SK-N-SH (cell line): ENCODE results near the gene WWOX. TPM values are rescaled to one million over a fixed set of nuclear protein-coding genes. Genes with fewer than 3 reads are reported as not detected.

Experiments used
- CTCF ChIA-PET: fragments of 300-600, 350-600 bp; formaldehyde crosslinking; extraction: SDS; loops from one replicate; lab custom pipeline; 2021; lab: Yijun Ruan, JAX
- POLR2A ChIA-PET: fragments of 350-600 bp; sonication (Branson Sonifier 250); formaldehyde crosslinking; extraction: SDS; loops from one replicate; lab custom pipeline; 2020; ENCODE audit warnings: antibody characterized with exemption, inconsistent platforms; lab: Yijun Ruan, JAX
- DNase-seq: peaks from one replicate; pipeline ENCODE4 v3.0.0; 2012
- H2AFZ ChIP-seq: fragments of 200-600 bp; sonication (generic); 2 replicates; pipeline ENCODE4 v1.8.1; 2016; ENCODE audit warnings: antibody characterized with exemption, mild to moderate bottlenecking, low read depth
- H3F3A ChIP-seq: fragments of 200-600 bp; sonication (generic); replicated peaks from 2 replicates; pipeline ENCODE3; 2016; ENCODE audit warnings: antibody characterized with exemption, mild to moderate bottlenecking; ENCODE audit not compliant: insufficient read depth
- H3K27ac ChIP-seq, 2 experiments: fragments of 200-500 bp in 1 of 2; fragments of 200-600 bp in 1 of 2; sonication (Bioruptor generic) in 1 of 2; sonication (generic), shearing (Covaris generic) in 1 of 2; 2 replicates each; pipeline versions ENCODE4 v1.5.1 to v1.6.1; 2014 to 2016; ENCODE audit warnings: low read depth in 2 of 2, inconsistent platforms in 1 of 2, low read length in 1 of 2, mild to moderate bottlenecking in 1 of 2, mixed read lengths in 1 of 2
- H3K27me3 ChIP-seq: fragments of 200-600 bp; sonication (generic), shearing (Covaris generic); 2 replicates; pipeline ENCODE4 v1.6.1; 2016; ENCODE audit warnings: mixed run types; ENCODE audit not compliant: insufficient read depth
- H3K36me3 ChIP-seq, 2 experiments: fragments of 200-500 bp in 1 of 2; fragments of 200-600 bp in 1 of 2; sonication (Bioruptor generic) in 1 of 2; sonication (generic) in 1 of 2; replicated peaks in 1 of 2; 2 replicates each; pipeline versions ENCODE3 to v1.5.1; 2014 to 2016; ENCODE audit warnings: low read length in 1 of 2, mild to moderate bottlenecking in 1 of 2; ENCODE audit not compliant: insufficient read depth in 2 of 2, control insufficient read depth in 1 of 2
- H3K4me1 ChIP-seq, 2 experiments: fragments of 200-500 bp in 1 of 2; fragments of 200-600 bp in 1 of 2; sonication (Bioruptor generic) in 1 of 2; sonication (generic), shearing (Covaris generic) in 1 of 2; 2 replicates each; pipeline versions ENCODE4 v1.5.1 to v1.6.1; 2014 to 2016; ENCODE audit warnings: low read depth in 1 of 2, low read length in 1 of 2, mixed run types in 1 of 2; ENCODE audit not compliant: insufficient read depth in 2 of 2, control insufficient read depth in 1 of 2
- H3K4me2 ChIP-seq: fragments of 200-600 bp; sonication (generic), shearing (Covaris generic); 2 replicates; pipeline ENCODE4 v1.6.1; 2017; ENCODE audit warnings: mixed run types
- H3K4me3 ChIP-seq, 2 experiments: fragments of 200-500 bp in 1 of 2; fragments of 200-600 bp in 1 of 2; sonication (Bioruptor generic) in 1 of 2; sonication (generic), shearing (Covaris generic) in 1 of 2; 2 replicates each; pipeline versions ENCODE4 v1.5.1 to v1.8.1; 2014 to 2016; ENCODE audit warnings: low read depth in 2 of 2, inconsistent platforms in 1 of 2, low read length in 1 of 2, mild to moderate bottlenecking in 1 of 2, mixed read lengths in 1 of 2, moderate library complexity in 1 of 2
- H3K79me2 ChIP-seq: fragments of 200-600 bp; sonication (generic); 2 replicates; pipeline ENCODE4 v1.8.1; 2017; ENCODE audit warnings: mild to moderate bottlenecking; ENCODE audit not compliant: insufficient read depth
- H3K9ac ChIP-seq: fragments of 200-600 bp; sonication (generic); 2 replicates; pipeline ENCODE4 v1.6.1; 2017; ENCODE audit warnings: mixed run types
- H3K9me2 ChIP-seq: fragments of 200-600 bp; sonication (generic); 2 replicates; pipeline ENCODE4 v1.6.1; 2017; ENCODE audit warnings: mixed run types
- H3K9me3 ChIP-seq: fragments of 200-600 bp; sonication (generic); 2 replicates; pipeline ENCODE4 v1.6.1; 2017; ENCODE audit warnings: mixed run types, mild to moderate bottlenecking, moderate library complexity
- H4K20me1 ChIP-seq: fragments of 200-600 bp; sonication (generic); 2 replicates; pipeline ENCODE4 v1.6.1; 2017; ENCODE audit warnings: mild to moderate bottlenecking, mixed run types; ENCODE audit not compliant: insufficient read depth
- EZH2phosphoT487 ChIP-seq: fragments of 200-600 bp; sonication (generic); IDR thresholded peaks from 2 replicates; pipeline ENCODE4 v1.6.1; 2017; ENCODE audit warnings: low read depth, mixed run types, mild to moderate bottlenecking, antibody characterized with exemption, moderate library complexity, borderline replicate concordance
- GATA2 ChIP-seq: sonication (generic); formaldehyde crosslinking; IDR thresholded peaks from 2 replicates; pipeline ENCODE4 v1.5.0; 2020; ENCODE audit warnings: mild to moderate bottlenecking, missing genetic modification reagents
- MAX ChIP-seq: IDR thresholded peaks from 2 replicates; pipeline ENCODE4 v1.4.0; 2012; ENCODE audit warnings: low read depth
- NFIC ChIP-seq: IDR thresholded peaks from 2 replicates; pipeline ENCODE4 v1.4.0; 2012; ENCODE audit warnings: borderline replicate concordance
- PBX3 ChIP-seq: IDR thresholded peaks from 2 replicates; pipeline ENCODE4; 2012
- RAD21 ChIP-seq: IDR thresholded peaks from 2 replicates; pipeline ENCODE4 v1.6.1; 2012; ENCODE audit warnings: mild to moderate bottlenecking, low read length
- REST ChIP-seq: IDR thresholded peaks from 2 replicates; pipeline ENCODE4 v1.6.1; 2012; ENCODE audit warnings: mild to moderate bottlenecking, low read depth, low read length, moderate library complexity
- RFX5 ChIP-seq: IDR thresholded peaks from 2 replicates; pipeline ENCODE4 v1.6.1; 2012; ENCODE audit warnings: mild to moderate bottlenecking, improper control_type of control experiment, low read length
- RXRA ChIP-seq: IDR thresholded peaks from 2 replicates; pipeline ENCODE4 v1.4.0; 2012; ENCODE audit warnings: low read depth, mild to moderate bottlenecking, borderline replicate concordance
- SIN3A ChIP-seq: IDR thresholded peaks from 2 replicates; pipeline ENCODE4 v1.6.1; 2012; ENCODE audit warnings: low read depth, mild to moderate bottlenecking, low read length, moderate library complexity, borderline replicate concordance
- SMC3 ChIP-seq: IDR thresholded peaks from 2 replicates; pipeline ENCODE4 v1.6.1; 2012; ENCODE audit warnings: low read depth, low read length, improper control_type of control experiment
- TAF1 ChIP-seq: IDR thresholded peaks from 2 replicates; pipeline ENCODE4 v1.6.1; 2012; ENCODE audit warnings: low read depth, mild to moderate bottlenecking, low read length, moderate library complexity, borderline replicate concordance
- WGBS: methylation state at CpG from one replicate; pipeline ENCODE4 v1.1.6; 2017; ENCODE audit warnings: low lambda C conversion rate; 5-methylcytosine and 5-hydroxymethylcytosine counted together
- polyA plus RNA-seq, 3 experiments: library from polyadenylated mRNA; depleted of rRNA; stranded (reverse); fragments of >200 nt; gene quantifications; 2 replicates each; pipeline ENCODE4 v1.2.3, GENCODE V29; 2012
- TF ChIP-seq, protein P1 (sequence below): IDR thresholded peaks from 2 replicates; pipeline ENCODE4 v1.4.0; 2012; ENCODE audit warnings: low read depth, borderline replicate concordance

Gene WWOX
- polyA plus RNA-seq, 1 of the 3 experiments (the other 2 are of a cell fraction) = 10.8 TPM

DNA sequence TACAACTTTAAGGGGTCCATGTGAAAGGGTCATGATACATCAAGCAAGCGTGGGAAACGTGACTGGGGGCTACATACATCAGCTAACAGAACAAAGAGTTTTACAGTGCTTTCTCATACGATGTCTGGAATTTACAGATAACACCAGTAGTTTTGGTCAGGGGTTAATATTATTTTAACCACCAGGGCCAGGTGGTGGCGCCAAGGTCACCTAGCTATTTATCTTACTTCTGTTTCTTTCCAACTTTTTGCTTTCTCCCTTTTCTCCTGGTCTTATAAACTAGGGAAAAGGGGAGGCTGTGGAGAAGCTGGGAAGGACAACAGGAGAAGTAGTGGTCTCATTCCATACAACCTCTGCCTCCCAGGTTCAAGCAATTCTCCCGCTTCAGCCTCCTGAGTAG, 39.2 kb upstream of the WWOX start:
- Histone ChIP-seq H3K9me2 (no peaks in the 10 kb centered on the region), H3K27me3 (0 out of 2 replicates have a peak, but pooled peaks cover 6% of the 10 kb centered on the region), H3K27ac (no peak overlapping the region), H4K20me1 (no peaks in the 10 kb centered on the region), H3F3A (no peaks in the 10 kb centered on the region), H3K9ac (no peak overlapping the region), H3K4me3 (no peak overlapping the region), H3K4me2 (no peak overlapping the region), H3K36me3 (no peaks in the 10 kb centered on the region), H3K4me1 (no peaks in the 10 kb centered on the region), H2AFZ (no peak overlapping the region), H3K9me3 (no peaks in the 10 kb centered on the region), H3K79me2 (no peaks in the 10 kb centered on the region)
- no peak for DNase-seq
- POLR2A ChIA-PET = no interaction called here
- WGBS = 27% methylated on average over 5 of the region's 5 CpGs
- TF ChIP-seq EZH2phosphoT487 (no peak), REST (no peak), RXRA (no peak), MAX (no peak), PBX3 (no peak), TAF1 (no peak), SMC3 (no peak), SIN3A (no peak), NFIC (no peak), RAD21 (no peak), GATA2 (CRISPR knock-in tag) (no peak), RFX5 (no peak)
- TF ChIP-seq, protein P1, sequence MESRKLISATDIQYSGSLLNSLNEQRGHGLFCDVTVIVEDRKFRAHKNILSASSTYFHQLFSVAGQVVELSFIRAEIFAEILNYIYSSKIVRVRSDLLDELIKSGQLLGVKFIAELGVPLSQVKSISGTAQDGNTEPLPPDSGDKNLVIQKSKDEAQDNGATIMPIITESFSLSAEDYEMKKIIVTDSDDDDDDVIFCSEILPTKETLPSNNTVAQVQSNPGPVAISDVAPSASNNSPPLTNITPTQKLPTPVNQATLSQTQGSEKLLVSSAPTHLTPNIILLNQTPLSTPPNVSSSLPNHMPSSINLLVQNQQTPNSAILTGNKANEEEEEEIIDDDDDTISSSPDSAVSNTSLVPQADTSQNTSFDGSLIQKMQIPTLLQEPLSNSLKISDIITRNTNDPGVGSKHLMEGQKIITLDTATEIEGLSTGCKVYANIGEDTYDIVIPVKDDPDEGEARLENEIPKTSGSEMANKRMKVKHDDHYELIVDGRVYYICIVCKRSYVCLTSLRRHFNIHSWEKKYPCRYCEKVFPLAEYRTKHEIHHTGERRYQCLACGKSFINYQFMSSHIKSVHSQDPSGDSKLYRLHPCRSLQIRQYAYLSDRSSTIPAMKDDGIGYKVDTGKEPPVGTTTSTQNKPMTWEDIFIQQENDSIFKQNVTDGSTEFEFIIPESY = no peak
- CTCF ChIA-PET = interaction anchor here (1.1 to 1.3 kb wide), 2 partner anchors 39 to 411 kb away, joined by 3 read pairs; partner anchors contain the start of gene WWOX
